G401.6 (cell line): ENCODE results near the gene KIF1B.

Experiments used
- FAIRE-seq: peaks from 2 replicates; lab custom pipeline; 2012; peaks lifted over from hg19 to GRCh38; lab: Jason Lieb, UNC

The KIF1B gene, protein sequence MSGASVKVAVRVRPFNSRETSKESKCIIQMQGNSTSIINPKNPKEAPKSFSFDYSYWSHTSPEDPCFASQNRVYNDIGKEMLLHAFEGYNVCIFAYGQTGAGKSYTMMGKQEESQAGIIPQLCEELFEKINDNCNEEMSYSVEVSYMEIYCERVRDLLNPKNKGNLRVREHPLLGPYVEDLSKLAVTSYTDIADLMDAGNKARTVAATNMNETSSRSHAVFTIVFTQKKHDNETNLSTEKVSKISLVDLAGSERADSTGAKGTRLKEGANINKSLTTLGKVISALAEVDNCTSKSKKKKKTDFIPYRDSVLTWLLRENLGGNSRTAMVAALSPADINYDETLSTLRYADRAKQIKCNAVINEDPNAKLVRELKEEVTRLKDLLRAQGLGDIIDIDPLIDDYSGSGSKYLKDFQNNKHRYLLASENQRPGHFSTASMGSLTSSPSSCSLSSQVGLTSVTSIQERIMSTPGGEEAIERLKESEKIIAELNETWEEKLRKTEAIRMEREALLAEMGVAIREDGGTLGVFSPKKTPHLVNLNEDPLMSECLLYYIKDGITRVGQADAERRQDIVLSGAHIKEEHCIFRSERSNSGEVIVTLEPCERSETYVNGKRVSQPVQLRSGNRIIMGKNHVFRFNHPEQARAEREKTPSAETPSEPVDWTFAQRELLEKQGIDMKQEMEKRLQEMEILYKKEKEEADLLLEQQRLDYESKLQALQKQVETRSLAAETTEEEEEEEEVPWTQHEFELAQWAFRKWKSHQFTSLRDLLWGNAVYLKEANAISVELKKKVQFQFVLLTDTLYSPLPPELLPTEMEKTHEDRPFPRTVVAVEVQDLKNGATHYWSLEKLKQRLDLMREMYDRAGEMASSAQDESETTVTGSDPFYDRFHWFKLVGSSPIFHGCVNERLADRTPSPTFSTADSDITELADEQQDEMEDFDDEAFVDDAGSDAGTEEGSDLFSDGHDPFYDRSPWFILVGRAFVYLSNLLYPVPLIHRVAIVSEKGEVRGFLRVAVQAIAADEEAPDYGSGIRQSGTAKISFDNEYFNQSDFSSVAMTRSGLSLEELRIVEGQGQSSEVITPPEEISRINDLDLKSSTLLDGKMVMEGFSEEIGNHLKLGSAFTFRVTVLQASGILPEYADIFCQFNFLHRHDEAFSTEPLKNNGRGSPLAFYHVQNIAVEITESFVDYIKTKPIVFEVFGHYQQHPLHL (N-terminal part only)

DNA sequence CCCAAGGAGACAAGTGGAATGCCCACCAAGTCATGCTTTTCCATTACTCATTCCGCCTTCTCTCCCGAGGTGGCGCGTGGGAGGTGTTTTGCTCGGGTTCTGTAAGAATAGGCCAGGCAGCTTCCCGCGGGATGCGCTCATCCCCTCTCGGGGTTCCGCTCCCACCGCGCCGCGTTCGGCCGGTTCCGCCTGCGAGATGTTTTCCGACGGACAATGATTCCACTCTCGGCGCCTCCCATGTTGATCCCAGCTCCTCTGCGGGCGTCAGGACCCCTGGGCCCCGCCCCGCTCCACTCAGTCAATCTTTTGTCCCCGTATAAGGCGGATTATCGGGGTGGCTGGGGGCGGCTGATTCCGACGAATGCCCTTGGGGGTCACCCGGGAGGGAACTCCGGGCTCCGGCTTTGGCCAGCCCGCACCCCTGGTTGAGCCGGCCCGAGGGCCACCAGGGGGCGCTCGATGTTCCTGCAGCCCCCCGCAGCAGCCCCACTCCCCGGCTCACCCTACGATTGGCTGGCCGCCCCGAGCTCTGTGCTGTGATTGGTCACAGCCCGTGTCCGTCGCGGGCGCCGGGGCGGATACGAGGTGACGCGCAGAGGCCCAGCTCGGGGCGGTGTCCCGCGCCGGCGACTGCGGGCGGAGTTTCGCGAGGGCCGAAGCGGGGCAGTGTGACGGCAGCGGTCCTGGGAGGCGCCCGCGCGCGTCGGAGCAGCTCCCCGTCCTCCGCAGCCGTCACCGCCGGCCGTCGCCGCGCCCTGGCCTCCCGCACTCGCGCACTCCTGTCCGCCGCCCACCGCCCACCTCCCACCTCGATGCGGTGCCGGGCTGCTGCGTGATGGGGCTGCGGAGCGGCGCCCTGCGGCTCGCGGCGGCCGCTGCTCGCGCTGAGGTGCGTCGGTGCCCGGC is at the start of gene KIF1B:
Gene KIF1B, plus strand, starts transcription at position 666 of the 906 bp plus-strand sequence. CDS start 21,759 bp downstream, outside the sequence.
- no peak for FAIRE-seq

DNA sequence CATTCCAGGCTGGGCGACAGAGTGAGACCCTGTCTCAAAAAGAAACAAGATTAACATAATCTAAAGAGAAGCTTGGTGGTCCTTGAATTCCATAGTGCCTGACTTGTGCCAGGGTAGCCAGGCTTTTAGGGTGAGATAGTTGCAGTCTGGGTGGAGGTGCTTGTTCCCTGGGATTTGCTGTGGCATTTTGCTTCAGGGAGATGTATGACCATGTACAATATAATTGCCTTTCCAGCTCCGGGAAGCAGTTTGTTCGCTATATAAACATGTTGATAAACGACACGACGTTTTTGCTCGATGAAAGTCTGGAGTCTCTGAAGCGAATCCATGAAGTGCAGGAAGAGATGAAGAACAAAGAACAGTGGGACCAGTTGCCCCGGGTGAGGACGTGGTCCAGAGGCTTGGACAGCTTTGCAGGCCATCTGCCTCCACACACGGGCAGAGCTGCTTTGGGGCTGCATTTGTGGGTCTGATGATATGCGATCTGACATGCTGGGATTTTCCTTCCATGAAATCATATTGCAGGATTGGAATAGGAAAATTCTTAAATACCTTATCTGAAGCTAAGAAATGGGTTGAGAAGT is 49.4 kb upstream of the KIF1B start:
- FAIRE-seq: no peak

DNA sequence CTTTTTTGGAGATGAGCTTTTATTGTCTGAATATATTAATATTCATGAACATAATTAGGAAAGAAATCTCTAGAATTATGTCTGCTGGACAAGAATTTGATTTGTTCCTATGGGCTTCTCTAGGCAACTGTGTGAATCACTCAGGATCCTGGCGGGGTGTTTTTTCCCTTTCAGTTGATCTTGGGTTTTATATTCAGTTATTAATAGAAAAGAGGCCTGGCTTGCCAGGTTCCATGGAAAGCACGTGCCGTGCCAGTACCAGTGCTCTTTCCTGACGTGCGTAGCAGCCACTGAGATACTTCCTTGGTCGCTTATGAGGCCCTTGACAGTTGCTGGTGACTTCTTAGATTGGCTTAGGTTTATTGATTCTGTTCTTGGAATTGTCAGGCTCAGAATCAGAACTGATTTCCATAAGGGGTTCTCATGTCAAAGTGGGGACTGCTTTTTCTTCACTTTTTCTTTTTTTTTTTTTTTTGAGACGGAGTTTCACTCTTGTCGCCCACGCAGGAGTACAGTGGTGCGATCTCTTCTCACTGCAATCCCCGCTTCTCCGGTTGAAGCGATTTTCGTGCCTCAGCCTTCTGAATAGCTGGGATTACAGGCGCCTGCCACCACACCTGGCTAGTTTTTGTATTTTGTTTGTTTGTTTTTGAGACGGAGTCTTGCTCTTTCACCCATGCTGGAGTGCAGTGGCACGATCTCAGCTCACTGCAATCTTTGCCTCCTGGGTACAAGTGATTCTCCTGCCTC is 48.7 kb upstream of the KIF1B start:
- FAIRE-seq: no peak

DNA sequence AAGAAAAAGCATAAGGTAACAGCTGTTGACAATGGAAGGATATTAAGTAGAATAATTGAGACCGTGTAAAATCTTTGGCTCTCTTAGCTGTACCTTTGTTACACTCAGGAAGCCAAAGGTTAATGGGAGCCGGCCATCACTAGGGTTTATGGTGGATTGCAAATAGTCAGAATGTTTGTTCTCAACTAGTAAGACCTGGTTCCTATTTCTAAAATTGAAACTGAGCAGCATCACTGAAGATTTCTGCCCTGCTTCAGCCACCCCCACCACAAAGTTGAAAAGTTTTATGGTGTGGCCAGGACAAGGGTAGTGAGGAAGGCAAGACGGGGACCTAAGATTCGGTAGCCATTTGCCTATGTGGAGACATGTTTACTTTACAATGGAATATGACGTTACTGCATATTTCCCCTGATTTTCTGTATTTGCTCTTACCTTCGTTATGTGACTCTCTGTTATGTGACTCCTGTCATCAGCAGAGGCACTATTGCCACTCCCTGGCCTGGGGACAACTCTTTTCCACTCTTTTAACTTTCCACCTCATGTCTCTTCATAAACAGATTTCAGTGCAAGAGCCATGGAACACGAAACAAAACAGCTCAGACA is 41.4 kb upstream of the KIF1B start:
- no peak for FAIRE-seq

DNA sequence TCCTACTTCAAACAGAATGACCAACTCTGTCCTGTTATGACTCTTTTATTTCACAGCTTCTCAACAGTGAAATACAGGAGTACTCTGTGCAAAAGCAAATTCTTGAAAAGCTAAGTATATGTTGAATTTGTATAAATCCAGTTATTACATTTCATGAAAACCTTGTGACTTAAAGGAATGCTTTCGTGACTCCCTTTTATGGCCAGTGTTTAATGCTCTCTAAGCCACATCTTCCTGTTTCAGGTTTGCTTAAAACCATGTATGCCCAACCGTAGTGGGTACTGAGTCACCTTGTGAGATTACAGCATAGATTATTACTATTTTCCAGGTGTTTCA is 40.2 kb upstream of the KIF1B start:
- FAIRE-seq: no peak

DNA sequence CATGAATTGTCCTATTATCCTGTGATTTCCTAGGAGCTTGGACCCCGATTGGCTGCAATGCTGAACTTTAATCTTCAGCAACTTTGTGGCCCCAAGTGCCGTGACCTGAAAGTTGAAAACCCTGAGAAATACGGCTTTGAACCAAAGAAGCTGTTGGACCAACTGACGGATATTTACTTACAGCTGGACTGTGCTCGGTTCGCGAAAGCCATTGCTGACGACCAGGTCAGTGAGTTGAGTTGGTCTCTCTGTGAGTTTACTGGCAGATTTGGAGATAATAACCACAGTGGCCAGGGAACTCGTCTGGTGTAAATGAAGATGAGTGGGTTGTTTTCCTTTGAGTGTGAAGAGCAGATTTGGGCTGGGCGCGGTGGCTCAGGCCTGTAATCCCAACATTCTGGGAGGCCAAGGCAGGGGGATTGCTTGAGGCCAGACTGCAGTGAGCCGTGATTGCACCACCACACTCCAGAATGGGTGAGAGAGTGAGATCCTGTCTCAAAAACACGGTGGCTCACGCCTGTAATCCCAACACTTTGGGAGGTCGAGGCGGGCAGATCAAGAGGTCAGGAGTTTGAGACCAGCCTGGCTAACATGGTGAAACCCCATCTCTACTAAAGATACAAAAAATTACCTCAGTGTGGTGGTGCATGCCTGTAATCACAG is 39.1 kb upstream of the KIF1B start:
- no peak for FAIRE-seq

DNA sequence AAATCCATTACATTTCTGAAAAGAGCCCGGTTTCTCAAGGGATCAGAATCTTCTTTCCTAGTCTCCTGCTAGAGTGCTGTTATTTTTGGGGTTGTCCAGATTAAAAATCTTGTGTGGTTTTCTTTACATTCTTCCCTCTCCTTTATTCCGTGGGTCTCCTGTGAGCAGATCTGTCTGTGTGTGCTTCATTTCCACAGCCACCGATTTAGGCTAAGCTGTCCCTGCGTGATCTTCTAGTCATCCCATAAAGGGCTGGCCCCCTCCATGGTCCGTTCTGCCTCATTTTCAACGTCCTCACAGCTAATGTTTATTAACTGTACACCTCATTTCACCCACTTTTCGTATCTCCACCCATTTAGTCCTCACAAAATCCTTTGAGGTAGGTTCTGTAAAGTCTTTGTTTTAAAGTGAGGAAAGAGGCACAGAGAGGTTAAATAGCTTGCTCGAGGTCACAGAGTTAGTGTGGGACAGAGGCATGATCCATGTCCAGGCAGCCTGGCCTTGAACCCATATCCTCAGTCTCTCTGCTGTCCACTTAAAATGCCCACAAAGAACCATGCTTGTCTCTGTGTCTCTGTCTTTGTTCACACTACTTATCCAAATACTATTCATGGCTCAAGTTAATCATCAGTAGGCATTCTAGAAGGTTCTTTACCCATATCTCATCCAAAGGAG is 38.2 kb upstream of the KIF1B start:
- no peak for FAIRE-seq

DNA sequence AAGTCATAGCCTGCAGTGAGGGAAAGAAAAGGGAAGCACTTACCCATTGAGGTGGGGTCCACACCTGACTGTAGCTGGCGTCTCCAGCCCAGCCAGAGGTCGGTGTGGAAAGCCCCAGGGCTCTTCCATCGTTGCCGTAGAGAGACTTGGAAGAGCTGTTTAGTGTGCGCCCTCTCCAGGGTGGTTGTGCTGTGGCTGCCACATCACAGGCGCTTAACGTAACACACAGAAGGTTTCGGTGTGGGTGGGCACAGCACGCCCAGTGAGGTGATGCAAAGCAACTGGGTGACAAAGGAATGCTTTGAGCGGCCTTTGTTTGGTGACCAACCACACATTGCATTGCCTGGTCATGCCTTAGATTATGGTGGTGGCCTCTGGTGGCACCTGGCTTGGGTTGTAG is 36.8 kb upstream of the KIF1B start:
- FAIRE-seq: no peak

DNA sequence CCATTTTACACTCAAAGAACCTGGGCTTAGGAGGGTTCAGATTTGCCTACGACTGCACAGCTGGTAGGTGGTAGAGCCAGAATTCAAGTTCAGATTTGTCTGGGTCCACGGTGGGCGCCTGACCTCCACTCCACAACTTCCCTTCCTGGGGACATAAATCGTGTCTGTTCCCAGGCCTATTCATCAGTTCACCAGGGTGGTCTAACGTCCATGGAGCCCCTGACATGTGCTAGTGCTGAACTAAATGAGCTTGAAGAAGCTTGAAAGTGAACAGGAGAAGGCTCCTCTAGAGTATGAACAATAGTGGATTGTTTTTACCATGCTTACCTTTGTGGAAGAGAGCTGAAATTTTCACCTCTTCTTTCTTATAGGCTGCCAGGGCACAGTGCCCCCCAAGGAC is 32.5 kb upstream of the KIF1B start:
- FAIRE-seq: no peak

DNA sequence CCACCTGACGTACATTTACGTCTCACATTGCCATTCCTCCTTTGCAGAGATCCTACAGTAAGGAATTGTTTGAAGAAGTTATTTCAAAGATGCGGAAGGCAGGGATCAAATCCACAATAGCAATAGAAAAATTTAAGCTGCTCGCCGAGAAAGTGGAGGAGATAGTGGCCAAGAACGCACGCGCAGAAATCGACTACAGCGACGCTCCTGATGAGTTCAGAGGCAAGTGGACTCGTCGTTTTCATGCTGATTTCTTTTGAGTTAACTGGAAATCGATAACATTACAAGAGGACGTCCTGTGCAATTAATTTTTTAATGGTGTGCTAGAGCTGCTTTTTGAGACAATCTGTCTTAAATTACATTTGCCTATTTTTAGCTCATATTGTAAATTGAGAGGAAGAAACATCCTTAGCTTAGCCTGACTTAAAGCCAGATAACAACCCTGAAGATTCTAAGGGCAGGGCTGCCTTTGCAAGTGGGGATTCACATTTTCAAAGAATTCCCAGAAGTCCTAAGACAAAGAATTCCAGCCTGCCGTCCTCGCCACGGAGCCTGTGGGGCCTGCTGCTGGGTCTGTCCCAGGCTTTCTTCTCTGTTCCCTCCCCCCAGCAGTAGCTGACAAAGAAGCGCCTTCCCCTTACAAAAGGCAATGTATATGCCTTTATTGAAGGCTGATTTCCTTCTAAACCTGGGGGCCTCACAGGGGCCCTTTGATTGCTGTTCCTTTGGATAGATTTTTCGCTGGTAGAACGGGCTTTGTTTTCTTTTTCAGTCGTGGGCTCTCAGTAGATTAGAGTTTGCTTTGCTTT is 31.6 kb upstream of the KIF1B start:
- no peak for FAIRE-seq

DNA sequence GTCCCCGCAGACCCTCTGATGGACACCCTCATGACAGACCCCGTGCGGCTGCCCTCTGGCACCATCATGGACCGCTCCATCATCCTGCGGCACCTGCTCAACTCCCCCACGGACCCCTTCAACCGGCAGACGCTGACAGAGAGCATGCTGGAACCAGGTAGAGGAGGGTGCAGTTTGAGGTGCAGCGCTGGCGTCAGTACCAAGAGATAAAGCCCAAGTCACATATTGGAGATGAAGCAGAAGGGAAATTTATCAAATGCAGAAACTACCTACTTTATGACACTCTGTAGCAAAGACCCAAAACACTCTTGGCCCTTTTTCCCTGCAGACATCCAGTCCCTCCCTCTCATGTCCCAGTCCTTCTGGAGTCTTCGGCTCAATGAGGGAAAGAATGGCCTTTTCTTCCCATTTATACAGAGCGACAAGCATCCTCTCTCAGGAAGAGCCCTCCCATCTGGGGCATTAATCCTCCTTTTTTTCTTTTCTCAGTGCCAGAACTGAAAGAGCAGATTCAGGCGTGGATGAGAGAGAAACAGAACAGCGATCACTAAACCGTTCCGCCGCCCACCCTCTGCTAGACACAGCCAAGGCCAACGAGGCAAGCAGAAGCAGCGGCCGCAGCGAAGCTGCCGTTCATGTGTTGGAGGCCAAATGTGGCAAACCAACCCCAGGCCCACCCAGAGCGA is 30.8 kb upstream of the KIF1B start:
- no peak for FAIRE-seq

DNA sequence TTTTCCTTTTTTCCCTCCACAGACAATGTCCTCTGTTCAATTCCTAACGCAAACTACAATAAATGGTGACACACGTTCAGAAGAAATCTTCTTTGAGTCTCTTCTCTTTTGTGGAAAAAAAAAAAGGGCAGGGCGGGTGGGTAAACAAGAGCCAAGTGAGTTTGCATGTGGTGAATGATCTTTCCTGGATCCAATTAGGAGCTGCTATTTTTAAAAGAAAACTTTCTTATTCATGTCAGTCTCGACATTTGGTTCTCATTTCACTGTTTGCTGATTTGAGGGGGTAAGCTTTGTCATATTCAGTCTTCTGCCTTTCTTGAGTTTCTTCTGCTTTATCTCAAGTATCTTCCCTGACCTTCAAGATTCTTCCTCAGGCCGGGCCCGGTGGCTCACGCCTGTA is 29.2 kb upstream of the KIF1B start:
- no peak for FAIRE-seq

DNA sequence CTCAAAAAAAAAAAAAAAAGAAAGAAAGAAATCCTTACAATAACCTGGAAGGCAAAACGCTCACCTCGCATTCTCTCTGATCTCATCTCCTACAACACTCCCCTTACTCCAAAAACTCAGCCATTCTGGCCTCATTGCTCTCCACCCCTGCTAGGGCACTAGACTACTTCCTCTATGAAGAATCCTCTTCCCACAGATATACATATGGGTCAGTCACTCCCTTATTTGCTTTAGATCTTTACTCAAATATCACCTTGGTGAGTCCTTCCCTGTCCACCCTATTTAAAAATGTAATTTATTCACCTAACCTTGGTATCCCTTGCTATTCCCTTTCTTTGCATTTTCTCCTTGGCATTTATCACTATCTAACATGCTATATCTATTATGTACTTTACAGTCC is 24.6 kb upstream of the KIF1B start:
- no peak for FAIRE-seq

DNA sequence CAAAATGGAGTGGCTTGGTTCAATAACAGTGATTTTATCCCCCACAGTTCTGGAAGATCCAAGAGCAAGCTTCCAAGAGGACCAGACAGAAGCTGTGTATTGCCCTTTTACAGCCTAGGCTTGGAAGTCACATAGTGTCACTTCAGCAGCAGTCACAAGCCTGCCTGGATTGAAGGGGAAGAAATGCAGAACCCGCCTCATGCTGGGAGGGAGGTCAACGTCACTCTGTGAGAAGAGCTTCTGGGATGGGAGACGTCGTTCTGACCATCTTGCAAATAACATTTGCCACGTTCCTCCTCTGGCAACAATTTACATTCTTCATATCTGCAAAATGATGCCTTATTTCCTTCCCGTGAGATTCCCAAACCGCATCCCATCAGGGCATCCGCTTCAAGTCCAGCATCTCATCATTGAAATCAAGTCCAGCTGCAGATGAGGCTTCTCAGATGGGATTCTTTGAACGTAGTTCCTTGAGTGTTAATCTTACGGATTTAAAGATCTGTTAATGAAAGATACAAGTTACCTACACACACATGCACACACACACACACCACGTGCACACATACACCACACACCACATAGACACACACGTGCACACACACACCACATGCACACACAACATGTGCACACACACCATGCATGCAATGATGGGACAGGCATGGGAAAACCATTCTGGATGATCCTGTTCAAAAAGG is 23.9 kb upstream of the KIF1B start:
- FAIRE-seq: no peak

DNA sequence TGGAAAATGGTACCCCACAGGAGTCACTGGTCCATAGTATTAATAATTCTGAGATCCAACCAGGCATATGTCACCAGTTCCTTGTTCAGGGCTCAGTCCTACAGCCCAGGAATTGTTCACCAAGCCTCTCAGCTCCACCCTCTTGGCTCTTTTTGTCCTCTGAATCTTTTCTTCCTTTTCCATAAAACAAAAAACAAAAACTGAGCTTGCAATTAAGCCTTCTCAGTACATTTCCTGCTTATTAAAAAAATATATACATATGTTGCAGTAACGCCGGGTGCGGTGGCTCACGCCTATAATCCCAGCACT is 23.4 kb upstream of the KIF1B start:
- FAIRE-seq: no peak

DNA sequence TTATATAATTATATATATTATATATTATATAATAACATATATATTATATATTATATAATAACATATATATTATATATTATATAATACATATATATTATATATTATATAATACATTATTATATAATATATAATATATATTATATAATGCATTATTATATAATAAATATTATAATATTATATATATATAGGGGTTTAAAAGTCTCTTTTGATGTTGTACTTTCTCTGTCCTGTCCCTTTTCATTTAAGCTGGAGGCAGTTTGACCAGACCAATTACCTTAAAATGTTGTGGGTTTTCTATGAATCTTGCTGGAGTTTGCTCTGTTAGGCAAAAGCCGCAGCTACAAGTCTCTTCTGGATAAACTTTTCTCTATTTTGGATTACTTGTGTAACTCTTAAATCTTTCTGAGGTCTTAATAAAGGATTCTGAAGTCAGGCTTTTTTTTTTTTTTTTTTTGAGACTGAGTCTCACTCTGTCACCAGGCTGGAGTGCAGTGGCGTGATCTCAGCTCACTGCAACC is 22.2 kb upstream of the KIF1B start:
- peak; percentile 97 for FAIRE-seq

DNA sequence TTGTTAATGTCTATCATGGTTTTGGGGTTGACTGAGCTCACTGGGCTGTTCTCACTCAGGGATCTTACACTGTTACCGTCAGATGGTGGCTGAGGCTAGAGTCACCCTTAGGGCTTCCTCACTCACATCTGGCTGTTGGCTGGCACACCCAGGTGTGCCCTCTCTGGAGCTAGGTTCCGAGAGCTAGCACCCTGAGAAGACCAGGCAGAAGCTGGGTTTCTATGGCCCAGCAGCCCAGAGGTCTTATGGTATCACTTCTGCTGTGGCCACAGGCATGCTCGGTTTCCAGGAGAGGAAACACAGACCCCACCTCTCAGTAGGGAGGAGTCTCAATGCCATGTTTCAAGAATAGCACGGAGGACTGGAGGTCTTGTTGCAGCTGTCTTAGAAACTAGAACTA is 20.7 kb upstream of the KIF1B start:
- no peak for FAIRE-seq
